ENCODE data around the gene WLS.

Gene WLS

GRCh38 chr1:68093737-68094136 is 138.6 kb downstream of the WLS start:
- Histone ChIP-seq H3K27me3 (ENCODE audit: control insufficient read depth in 3 of 3, insufficient read depth in 3 of 3, low read depth in 1 of 3, low read length in 3 of 3) (no peaks in the 10 kb centered on the region), H3K14ac (ENCODE audit: low read length) (no peak overlapping the region), H2BK120ac (ENCODE audit: low read depth, low read length) (no peak overlapping the region), H3K4me2 (ENCODE audit: insufficient read depth, low read length, poor library complexity, severe bottlenecking) (no peak overlapping the region), H3K4me1 (ENCODE audit: control insufficient read depth in 2 of 2, insufficient read depth in 1 of 2, low read depth in 1 of 2, low read length in 2 of 2) (no peaks in the 10 kb centered on the region), H2BK5ac (ENCODE audit: low read length) (no peak overlapping the region), H4K91ac (ENCODE audit: low read depth, low read length, poor library complexity) (no peak overlapping the region), H3K9ac (ENCODE audit: low read depth, low read length, poor library complexity) (no peak overlapping the region), H3K27ac (replicated peaks; ENCODE audit: low read length) (no peak overlapping the region), H3K4ac (ENCODE audit: low read length) (no peak overlapping the region), H2AFZ (ENCODE audit: low read length) (no peak overlapping the region), H2BK12ac (ENCODE audit: low read length) (no peak overlapping the region), H3K79me1 (ENCODE audit: low read depth, low read length) (no peaks in the 10 kb centered on the region), H3K4me3 (ENCODE audit: low read length in 2 of 2) (no peak overlapping the region), H4K8ac (ENCODE audit: low read depth, low read length) (no peak overlapping the region), H2AK5ac (ENCODE audit: low read depth, low read length) (no peak overlapping the region), H3K36me3 (replicated peaks in 1 of 2; ENCODE audit: control insufficient read depth in 2 of 2, insufficient read depth in 2 of 2, low read length in 2 of 2) (peaks cover 0 to 12% of the 10 kb centered on the region in 2 donors), H3K18ac (ENCODE audit: low read length) (no peak overlapping the region), H3K9me3 (replicated peaks in 1 of 2; ENCODE audit: control insufficient read depth in 2 of 2, insufficient read depth in 1 of 2, low read depth in 1 of 2, low read length in 2 of 2) (peaks cover 0 to 19% of the 10 kb centered on the region in 2 donors), H2BK15ac (ENCODE audit: low read length) (no peak overlapping the region), H3K23ac (ENCODE audit: low read depth, low read length, poor library complexity) (no peak overlapping the region)
- DNase-seq (ENCODE audit: low spot score): no peak

GRCh38 chr1:68087184-68087583 is 145.1 kb downstream of the WLS start:
- Histone ChIP-seq H3K23ac (ENCODE audit: low read depth, low read length, poor library complexity) (no peak overlapping the region), H3K9me3 (replicated peaks in 1 of 2; ENCODE audit: control insufficient read depth in 2 of 2, insufficient read depth in 1 of 2, low read depth in 1 of 2, low read length in 2 of 2) (peaks cover 0 to 2% of the 10 kb centered on the region in 2 donors), H3K79me1 (ENCODE audit: low read depth, low read length) (no peaks in the 10 kb centered on the region), H3K4ac (ENCODE audit: low read length) (no peak overlapping the region), H2AK5ac (ENCODE audit: low read depth, low read length) (no peak overlapping the region), H2BK120ac (ENCODE audit: low read depth, low read length) (no peak overlapping the region), H2AFZ (ENCODE audit: low read length) (no peak overlapping the region), H3K4me3 (ENCODE audit: low read length in 2 of 2) (no peak overlapping the region), H3K14ac (ENCODE audit: low read length) (no peak overlapping the region), H3K4me1 (ENCODE audit: control insufficient read depth in 2 of 2, insufficient read depth in 1 of 2, low read depth in 1 of 2, low read length in 2 of 2) (no peaks in the 10 kb centered on the region), H3K27me3 (ENCODE audit: control insufficient read depth in 3 of 3, insufficient read depth in 3 of 3, low read depth in 1 of 3, low read length in 3 of 3) (no peaks in the 10 kb centered on the region), H3K4me2 (ENCODE audit: insufficient read depth, low read length, poor library complexity, severe bottlenecking) (no peak overlapping the region), H2BK12ac (ENCODE audit: low read length) (no peak overlapping the region), H2BK15ac (ENCODE audit: low read length) (no peak overlapping the region), H3K18ac (ENCODE audit: low read length) (no peak overlapping the region), H3K9ac (ENCODE audit: low read depth, low read length, poor library complexity) (no peak overlapping the region), H2BK5ac (ENCODE audit: low read length) (no peak overlapping the region), H3K36me3 (replicated peaks in 1 of 2; ENCODE audit: control insufficient read depth in 2 of 2, insufficient read depth in 2 of 2, low read length in 2 of 2) (no peaks in the 10 kb centered on the region), H3K27ac (replicated peaks; ENCODE audit: low read length) (no peak overlapping the region), H4K8ac (ENCODE audit: low read depth, low read length) (no peak overlapping the region), H4K91ac (ENCODE audit: low read depth, low read length, poor library complexity) (no peak overlapping the region)
- DNase-seq (ENCODE audit: low spot score): no peak
- WGBS, 2 donors (ENCODE audit: extremely low coverage in 2 of 2, insufficient read length in 2 of 2, insufficient replicate concordance in 1 of 2): no CpG with 5 or more reads among the region's 4 CpGs

- no CpG with 5 or more reads among the region's 1 CpG for WGBS, 2 donors (ENCODE audit: extremely low coverage in 2 of 2, insufficient read length in 2 of 2, insufficient replicate concordance in 1 of 2)
- Histone ChIP-seq H2AK5ac (ENCODE audit: low read depth, low read length) (no peak overlapping the region), H3K4me3 (ENCODE audit: low read length in 2 of 2) (no peak overlapping the region), H3K18ac (ENCODE audit: low read length) (no peak overlapping the region), H2BK5ac (ENCODE audit: low read length) (no peak overlapping the region), H3K14ac (ENCODE audit: low read length) (no peak overlapping the region), H3K4me1 (ENCODE audit: control insufficient read depth in 2 of 2, insufficient read depth in 1 of 2, low read depth in 1 of 2, low read length in 2 of 2) (peaks cover 0 to 1% of the 10 kb centered on the region in 2 donors), H3K36me3 (replicated peaks in 1 of 2; ENCODE audit: control insufficient read depth in 2 of 2, insufficient read depth in 2 of 2, low read length in 2 of 2) (no peaks in the 10 kb centered on the region), H2BK12ac (ENCODE audit: low read length) (no peak overlapping the region), H3K4ac (ENCODE audit: low read length) (no peak overlapping the region), H3K27me3 (ENCODE audit: control insufficient read depth in 3 of 3, insufficient read depth in 3 of 3, low read depth in 1 of 3, low read length in 3 of 3) (no peaks in the 10 kb centered on the region), H3K4me2 (ENCODE audit: insufficient read depth, low read length, poor library complexity, severe bottlenecking) (no peak overlapping the region), H2BK15ac (ENCODE audit: low read length) (no peak overlapping the region), H3K9me3 (replicated peaks in 1 of 2; ENCODE audit: control insufficient read depth in 2 of 2, insufficient read depth in 1 of 2, low read depth in 1 of 2, low read length in 2 of 2) (no peaks in the 10 kb centered on the region), H2BK120ac (ENCODE audit: low read depth, low read length) (no peak overlapping the region), H2AFZ (ENCODE audit: low read length) (no peak overlapping the region), H3K23ac (ENCODE audit: low read depth, low read length, poor library complexity) (no peak overlapping the region), H4K91ac (ENCODE audit: low read depth, low read length, poor library complexity) (no peak overlapping the region), H3K27ac (replicated peaks; ENCODE audit: low read length) (no peak overlapping the region), H3K79me1 (ENCODE audit: low read depth, low read length) (no peaks in the 10 kb centered on the region), H3K9ac (ENCODE audit: low read depth, low read length, poor library complexity) (no peak overlapping the region), H4K8ac (ENCODE audit: low read depth, low read length) (no peak overlapping the region)
- no peak for DNase-seq (ENCODE audit: low spot score)
Measured at GRCh38 chr1:68085752-68086151, 146.6 kb downstream of the WLS start.

GRCh38 chr1:68083686-68084085 is 148.6 kb downstream of the WLS start:
- H4K8ac ChIP-seq (ENCODE audit: low read depth, low read length): no peak overlapping the region
- no peak overlapping the region for H3K23ac ChIP-seq (ENCODE audit: low read depth, low read length, poor library complexity)
- H3K18ac ChIP-seq (ENCODE audit: low read length): no peak overlapping the region
- H3K9ac ChIP-seq (ENCODE audit: low read depth, low read length, poor library complexity): no peak overlapping the region
- no peaks in the 10 kb centered on the region for H3K27me3 ChIP-seq (ENCODE audit: control insufficient read depth in 3 of 3, insufficient read depth in 3 of 3, low read depth in 1 of 3, low read length in 3 of 3)
- H3K27ac ChIP-seq (replicated peaks; ENCODE audit: low read length): no peak overlapping the region
- no peak overlapping the region for H4K91ac ChIP-seq (ENCODE audit: low read depth, low read length, poor library complexity)
- peaks cover 0 to 1% of the 10 kb centered on the region in 2 donors for H3K9me3 ChIP-seq (replicated peaks in 1 of 2; ENCODE audit: control insufficient read depth in 2 of 2, insufficient read depth in 1 of 2, low read depth in 1 of 2, low read length in 2 of 2)
- WGBS, 2 donors (ENCODE audit: extremely low coverage in 2 of 2, insufficient read length in 2 of 2, insufficient replicate concordance in 1 of 2): no CpG with 5 or more reads among the region's 2 CpGs
- H2AFZ ChIP-seq (ENCODE audit: low read length): no peak overlapping the region
- H3K79me1 ChIP-seq (ENCODE audit: low read depth, low read length): no peaks in the 10 kb centered on the region
- no peak overlapping the region for H3K4me2 ChIP-seq (ENCODE audit: insufficient read depth, low read length, poor library complexity, severe bottlenecking)
- no peak overlapping the region for H3K4me3 ChIP-seq (ENCODE audit: low read length in 2 of 2)
- no peak for DNase-seq (ENCODE audit: low spot score)
- no peaks in the 10 kb centered on the region for H3K36me3 ChIP-seq (replicated peaks in 1 of 2; ENCODE audit: control insufficient read depth in 2 of 2, insufficient read depth in 2 of 2, low read length in 2 of 2)
- H2AK5ac ChIP-seq (ENCODE audit: low read depth, low read length): no peak overlapping the region
- H3K4me1 ChIP-seq (ENCODE audit: control insufficient read depth in 2 of 2, insufficient read depth in 1 of 2, low read depth in 1 of 2, low read length in 2 of 2): peaks cover 0 to 1% of the 10 kb centered on the region in 2 donors
- H3K14ac ChIP-seq (ENCODE audit: low read length): no peak overlapping the region
- H2BK120ac ChIP-seq (ENCODE audit: low read depth, low read length): no peak overlapping the region
- H2BK12ac ChIP-seq (ENCODE audit: low read length): no peak overlapping the region
- H3K4ac ChIP-seq (ENCODE audit: low read length): no peak overlapping the region
- H2BK5ac ChIP-seq (ENCODE audit: low read length): no peak overlapping the region
- H2BK15ac ChIP-seq (ENCODE audit: low read length): no peak overlapping the region
